HG03575 (cell line): ENCODE measurements around the gene FCHSD1.
A peak's percentile ranks its signal among the peaks of the same experiment; 100 is the strongest.
"Not testable (repeated sequence)": the region's sequence is repeated elsewhere in the genome, so short reads cannot be mapped to it uniquely, and the experiment has no call there.

Experiments
- ATAC-seq: cut with Tn5 transposase; IDR thresholded peaks from one replicate; pipeline ENCODE4 v1.9.1; 2021; ENCODE audit not compliant: unreplicated experiment, insufficient number of reproducible peaks, low FRiP score; ENCODE audit errors: extremely low read depth

FCHSD1 gene

GRCh38 chr5:141628175-141628788 is 22.9 kb downstream of the FCHSD1 start:
- ATAC-seq: no peak

- ATAC-seq: no peak
Measured at GRCh38 chr5:141623611-141624010, 27.6 kb downstream of the FCHSD1 start.

GRCh38 chr5:141623186-141623585 is 28.0 kb downstream of the FCHSD1 start:
- ATAC-seq: peak; percentile 62

GRCh38 chr5:141618804-141619554 is 32.2 kb downstream of the FCHSD1 start, which contains the start of gene DIAPH1:
Gene DIAPH1 (minus strand): TSS chr5:141619000. CDS start chr5:141618914, 86 bp downstream.
- peak; percentile 39 for ATAC-seq

- no peak for ATAC-seq
Measured at GRCh38 chr5:141618030-141618803, 33.0 kb downstream of the FCHSD1 start.

- ATAC-seq: no peak
Measured at GRCh38 chr5:141617682-141618029, 33.6 kb downstream of the FCHSD1 start.

- no peak for ATAC-seq
Measured at GRCh38 chr5:141617128-141617527, 34.1 kb downstream of the FCHSD1 start.

GRCh38 chr5:141615991-141616720 is 35.1 kb downstream of the FCHSD1 start:
- ATAC-seq: no peak

GRCh38 chr5:141613344-141613743 is 37.9 kb downstream of the FCHSD1 start:
- no peak for ATAC-seq

- no peak for ATAC-seq
Measured at GRCh38 chr5:141611289-141611688, 39.9 kb downstream of the FCHSD1 start.

GRCh38 chr5:141609921-141610320 is 41.3 kb downstream of the FCHSD1 start:
- ATAC-seq: not testable (repeated sequence)

GRCh38 chr5:141609044-141609443 is 42.2 kb downstream of the FCHSD1 start:
- ATAC-seq: no peak

- no peak for ATAC-seq
Measured at GRCh38 chr5:141608557-141608956, 42.7 kb downstream of the FCHSD1 start.

- no peak for ATAC-seq
Measured at GRCh38 chr5:141608046-141608445, 43.2 kb downstream of the FCHSD1 start.

GRCh38 chr5:141605523-141606277 is 45.5 kb downstream of the FCHSD1 start:
- ATAC-seq: peak; percentile 86

- no peak for ATAC-seq
Measured at GRCh38 chr5:141603923-141604717, 47.1 kb downstream of the FCHSD1 start.

GRCh38 chr5:141602606-141603005 is 48.6 kb downstream of the FCHSD1 start:
- no peak for ATAC-seq
